ENCODE measurements around the gene EMC6.

- TF ChIP-seq EZH2 (IDR thresholded peaks at IDR 0.05) (no peak), POLR2AphosphoS5 (IDR thresholded peaks at IDR 0.05; ENCODE audit: borderline replicate concordance, low read depth, low read length) (no peak), FOXP2 (optimal IDR thresholded peaks at IDR 0.05; ENCODE audit: control extremely low read depth, extremely low read length, insufficient read depth) (no peak)
These were observed 21.4 kb upstream of the EMC6 start for GRCh38 chr17:3647251-3647650.
